Measurements from ENCODE around the gene AIFM1. TPM values are rescaled to one million over a fixed set of nuclear protein-coding genes. Genes with fewer than 3 reads are reported as not detected.

The AIFM1 gene
- polyA plus RNA-seq, 1 of the 3 experiments (the other 2 are of a cell fraction), result 49.8 TPM

DNA sequence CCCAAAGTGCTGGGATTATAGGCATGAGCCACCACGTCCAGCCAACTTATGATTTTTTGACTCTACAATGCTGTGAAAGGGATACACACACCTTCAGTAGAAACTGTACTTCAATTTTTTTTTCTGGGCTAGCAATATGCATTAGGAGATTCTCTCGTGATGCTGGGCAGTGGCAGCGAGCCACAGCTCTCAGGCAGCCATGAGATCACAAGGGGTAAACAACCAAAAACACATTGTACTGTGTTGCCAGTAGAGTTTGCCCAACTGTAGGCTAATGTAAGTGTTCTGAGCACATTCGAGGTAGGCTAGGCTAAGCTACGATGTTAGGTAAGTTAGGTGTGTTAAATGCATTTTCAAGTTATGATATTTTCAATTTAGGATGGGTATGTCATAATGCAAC lies 31.8 kb upstream of the AIFM1 start:
- H3K79me2 ChIP-seq (ENCODE audit: insufficient read depth), result no peaks in the 10 kb centered on the region
- no peak overlapping the region for H3K9ac ChIP-seq
- peaks cover 6% of the 10 kb centered on the region; the same call in 1 of the 2 replicates for H3K27me3 ChIP-seq (ENCODE audit: insufficient read depth)
- H3F3A ChIP-seq (replicated peaks; ENCODE audit: insufficient read depth), result no peaks in the 10 kb centered on the region
- no peaks in the 10 kb centered on the region for H3K9me3 ChIP-seq
- H3K36me3 ChIP-seq (replicated peaks in 1 of 2; ENCODE audit: control insufficient read depth in 1 of 2, insufficient read depth in 2 of 2, low read length in 1 of 2), result peaks cover 0 to 4% of the 10 kb centered on the region in 2 experiments
- no peaks in the 10 kb centered on the region for H3K4me1 ChIP-seq (ENCODE audit: control insufficient read depth in 1 of 2, insufficient read depth in 2 of 2, low read depth in 1 of 2, low read length in 1 of 2)
- no peak overlapping the region for H2AFZ ChIP-seq (ENCODE audit: low read depth)
- no peak overlapping the region for H3K4me3 ChIP-seq (ENCODE audit: low read depth in 2 of 2, low read length in 1 of 2)
- no peak overlapping the region for H3K27ac ChIP-seq (ENCODE audit: low read depth in 2 of 2, low read length in 1 of 2)
- H3K9me2 ChIP-seq, result no peaks in the 10 kb centered on the region
- TF ChIP-seq YY1 (IDR thresholded peaks at IDR 0.05; ENCODE audit: low read depth) (no peak), NRF1 (IDR thresholded peaks at IDR 0.05; ENCODE audit: low read depth, low read length) (no peak), JUND (IDR thresholded peaks at IDR 0.05) (no peak)
- DNase-seq, result no peak
- WGBS (ENCODE audit: low lambda C conversion rate), result 52% methylated on average over 5 of the region's 5 CpGs
- H4K20me1 ChIP-seq (ENCODE audit: insufficient read depth), result no peaks in the 10 kb centered on the region
- no peak overlapping the region for H3K4me2 ChIP-seq
- ChIA-PET POLR2A (interaction anchor here (0.7 kb wide), 1 partner anchor 122 kb away, joined by 3 read pairs; no protein-coding TSS in a partner anchor), CTCF (interaction anchor here (1.0 to 1.3 kb wide), 2 partner anchors 18 to 118 kb away, joined by 5 read pairs; no protein-coding TSS in a partner anchor)

DNA sequence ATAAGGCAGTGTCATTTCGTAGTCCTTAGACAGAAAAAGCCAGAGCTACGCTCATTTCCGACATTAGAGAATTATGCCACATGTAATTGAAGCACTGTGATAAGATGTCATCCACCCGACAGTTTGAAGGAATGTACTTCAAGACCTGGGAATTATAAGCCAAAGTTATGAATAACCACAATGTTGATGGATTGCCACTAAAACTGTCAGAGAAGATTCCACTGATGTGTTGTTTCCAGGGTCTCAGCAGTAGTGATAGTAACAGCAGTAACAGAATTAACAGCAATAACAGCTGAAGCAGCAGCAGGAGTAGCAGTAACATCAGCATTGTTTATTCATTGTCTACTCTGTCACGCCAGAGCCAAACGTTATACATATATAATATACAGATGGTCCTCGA lies 30.8 kb upstream of the AIFM1 start:
- Histone ChIP-seq H3K27ac (ENCODE audit: low read depth in 2 of 2, low read length in 1 of 2) (no peak overlapping the region), H3K4me1 (ENCODE audit: control insufficient read depth in 1 of 2, insufficient read depth in 2 of 2, low read depth in 1 of 2, low read length in 1 of 2) (no peaks in the 10 kb centered on the region), H3K4me3 (ENCODE audit: low read depth in 2 of 2, low read length in 1 of 2) (no peak overlapping the region), H2AFZ (ENCODE audit: low read depth) (no peak overlapping the region), H3F3A (replicated peaks; ENCODE audit: insufficient read depth) (no peaks in the 10 kb centered on the region), H3K79me2 (ENCODE audit: insufficient read depth) (no peaks in the 10 kb centered on the region), H3K27me3 (ENCODE audit: insufficient read depth) (peaks cover 6% of the 10 kb centered on the region; the same call in 1 of the 2 replicates), H4K20me1 (ENCODE audit: insufficient read depth) (no peaks in the 10 kb centered on the region), H3K4me2 (no peak overlapping the region), H3K9me3 (no peaks in the 10 kb centered on the region), H3K36me3 (replicated peaks in 1 of 2; ENCODE audit: control insufficient read depth in 1 of 2, insufficient read depth in 2 of 2, low read length in 1 of 2) (peaks cover 0 to under 1% of the 10 kb centered on the region in 2 experiments), H3K9me2 (no peaks in the 10 kb centered on the region), H3K9ac (no peak overlapping the region)
- no peak for DNase-seq
- ChIA-PET POLR2A (interaction anchor here (0.7 kb wide), 1 partner anchor 121 kb away, joined by 3 read pairs; no protein-coding TSS in a partner anchor), CTCF (interaction anchor here (1.3 kb wide), 1 partner anchor 117 kb away, joined by 5 read pairs; no protein-coding TSS in a partner anchor)
- WGBS (ENCODE audit: low lambda C conversion rate), result 55% methylated on average over 7 of the region's 7 CpGs
- no peak for TF ChIP-seq YY1 (IDR thresholded peaks at IDR 0.05; ENCODE audit: low read depth)
- no peak for TF ChIP-seq EZH2phosphoT487 (IDR thresholded peaks at IDR 0.05; ENCODE audit: borderline replicate concordance, low read depth)
- TF ChIP-seq MXI1 (IDR thresholded peaks at IDR 0.05; ENCODE audit: low read depth, low read length), result no peak
- no peak for TF ChIP-seq FOSL2 (IDR thresholded peaks at IDR 0.05; ENCODE audit: borderline replicate concordance, low read depth)
- TF ChIP-seq, protein P1, sequence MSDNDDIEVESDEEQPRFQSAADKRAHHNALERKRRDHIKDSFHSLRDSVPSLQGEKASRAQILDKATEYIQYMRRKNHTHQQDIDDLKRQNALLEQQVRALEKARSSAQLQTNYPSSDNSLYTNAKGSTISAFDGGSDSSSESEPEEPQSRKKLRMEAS (IDR thresholded peaks at IDR 0.05; ENCODE audit: low read depth), result no peak
- TF ChIP-seq NFIC (IDR thresholded peaks at IDR 0.05; ENCODE audit: borderline replicate concordance), result no peak
- no peak for TF ChIP-seq PBX3 (IDR thresholded peaks at IDR 0.05)
- no peak for TF ChIP-seq MEF2A (IDR thresholded peaks at IDR 0.05; ENCODE audit: borderline replicate concordance, low read depth)
- TF ChIP-seq, protein P2, sequence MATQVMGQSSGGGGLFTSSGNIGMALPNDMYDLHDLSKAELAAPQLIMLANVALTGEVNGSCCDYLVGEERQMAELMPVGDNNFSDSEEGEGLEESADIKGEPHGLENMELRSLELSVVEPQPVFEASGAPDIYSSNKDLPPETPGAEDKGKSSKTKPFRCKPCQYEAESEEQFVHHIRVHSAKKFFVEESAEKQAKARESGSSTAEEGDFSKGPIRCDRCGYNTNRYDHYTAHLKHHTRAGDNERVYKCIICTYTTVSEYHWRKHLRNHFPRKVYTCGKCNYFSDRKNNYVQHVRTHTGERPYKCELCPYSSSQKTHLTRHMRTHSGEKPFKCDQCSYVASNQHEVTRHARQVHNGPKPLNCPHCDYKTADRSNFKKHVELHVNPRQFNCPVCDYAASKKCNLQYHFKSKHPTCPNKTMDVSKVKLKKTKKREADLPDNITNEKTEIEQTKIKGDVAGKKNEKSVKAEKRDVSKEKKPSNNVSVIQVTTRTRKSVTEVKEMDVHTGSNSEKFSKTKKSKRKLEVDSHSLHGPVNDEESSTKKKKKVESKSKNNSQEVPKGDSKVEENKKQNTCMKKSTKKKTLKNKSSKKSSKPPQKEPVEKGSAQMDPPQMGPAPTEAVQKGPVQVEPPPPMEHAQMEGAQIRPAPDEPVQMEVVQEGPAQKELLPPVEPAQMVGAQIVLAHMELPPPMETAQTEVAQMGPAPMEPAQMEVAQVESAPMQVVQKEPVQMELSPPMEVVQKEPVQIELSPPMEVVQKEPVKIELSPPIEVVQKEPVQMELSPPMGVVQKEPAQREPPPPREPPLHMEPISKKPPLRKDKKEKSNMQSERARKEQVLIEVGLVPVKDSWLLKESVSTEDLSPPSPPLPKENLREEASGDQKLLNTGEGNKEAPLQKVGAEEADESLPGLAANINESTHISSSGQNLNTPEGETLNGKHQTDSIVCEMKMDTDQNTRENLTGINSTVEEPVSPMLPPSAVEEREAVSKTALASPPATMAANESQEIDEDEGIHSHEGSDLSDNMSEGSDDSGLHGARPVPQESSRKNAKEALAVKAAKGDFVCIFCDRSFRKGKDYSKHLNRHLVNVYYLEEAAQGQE (IDR thresholded peaks at IDR 0.05; ENCODE audit: low read depth, low read length), result no peak
- no peak for TF ChIP-seq RXRA (IDR thresholded peaks at IDR 0.05; ENCODE audit: borderline replicate concordance, low read depth)
- no peak for TF ChIP-seq SIN3A (IDR thresholded peaks at IDR 0.05; ENCODE audit: borderline replicate concordance, low read depth, low read length)
- TF ChIP-seq ELF1 (IDR thresholded peaks at IDR 0.05), result no peak
- TF ChIP-seq POLR2AphosphoS5 (IDR thresholded peaks at IDR 0.05; ENCODE audit: low read depth, low read length), result no peak
- TF ChIP-seq EP300 (IDR thresholded peaks at IDR 0.05; ENCODE audit: borderline replicate concordance in 1 of 2, low read depth in 1 of 2, low read length in 1 of 2), result no peak
